ENCODE data around the gene C16orf95.
A peak's percentile ranks its signal among the peaks of the same experiment; 100 is the strongest.

The C16orf95 gene

GRCh38 chr16:87331241-87331801 lies 14.1 kb upstream of the C16orf95 start:
- no peak for DNase-seq

DNA sequence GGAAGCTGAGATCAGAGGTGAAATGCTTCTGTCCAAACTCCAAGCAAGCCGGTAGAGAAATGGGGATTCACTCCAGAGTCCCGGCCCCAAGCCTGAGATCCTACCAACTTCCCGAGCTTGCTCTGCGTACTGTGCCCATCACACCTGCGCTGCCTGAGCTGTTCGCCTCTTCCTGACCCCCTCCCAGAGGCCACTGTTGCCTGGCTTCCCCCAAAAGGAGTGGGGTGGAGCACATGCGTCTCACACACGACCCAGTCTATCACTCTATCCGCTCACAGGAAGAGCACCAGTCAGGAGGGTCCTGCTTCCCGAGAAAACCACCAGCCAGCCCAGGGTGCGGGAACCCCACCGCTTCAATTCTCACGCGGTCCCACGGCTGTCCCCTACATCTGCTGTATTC lies 13.5 kb upstream of the C16orf95 start:
- no peak for DNase-seq

DNA sequence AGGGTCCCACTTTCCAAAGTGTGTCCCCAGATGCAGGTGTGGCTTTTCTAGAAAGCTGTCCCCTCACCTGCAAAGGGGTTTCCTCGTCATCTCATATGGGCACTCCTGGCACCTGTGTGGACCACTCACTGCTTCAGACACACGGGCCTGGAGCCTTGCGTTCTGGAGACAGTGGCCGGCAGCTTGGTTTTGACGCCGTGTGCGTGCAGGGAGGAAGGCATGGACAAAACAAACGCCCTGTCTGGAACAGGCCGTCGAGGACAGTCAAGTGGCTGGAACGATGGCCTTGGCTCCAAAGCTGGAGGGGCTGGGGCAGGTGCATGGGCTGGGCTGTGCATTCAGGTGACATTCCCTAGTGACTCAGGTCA lies 13.0 kb upstream of the C16orf95 start:
- DNase-seq: no peak

DNA sequence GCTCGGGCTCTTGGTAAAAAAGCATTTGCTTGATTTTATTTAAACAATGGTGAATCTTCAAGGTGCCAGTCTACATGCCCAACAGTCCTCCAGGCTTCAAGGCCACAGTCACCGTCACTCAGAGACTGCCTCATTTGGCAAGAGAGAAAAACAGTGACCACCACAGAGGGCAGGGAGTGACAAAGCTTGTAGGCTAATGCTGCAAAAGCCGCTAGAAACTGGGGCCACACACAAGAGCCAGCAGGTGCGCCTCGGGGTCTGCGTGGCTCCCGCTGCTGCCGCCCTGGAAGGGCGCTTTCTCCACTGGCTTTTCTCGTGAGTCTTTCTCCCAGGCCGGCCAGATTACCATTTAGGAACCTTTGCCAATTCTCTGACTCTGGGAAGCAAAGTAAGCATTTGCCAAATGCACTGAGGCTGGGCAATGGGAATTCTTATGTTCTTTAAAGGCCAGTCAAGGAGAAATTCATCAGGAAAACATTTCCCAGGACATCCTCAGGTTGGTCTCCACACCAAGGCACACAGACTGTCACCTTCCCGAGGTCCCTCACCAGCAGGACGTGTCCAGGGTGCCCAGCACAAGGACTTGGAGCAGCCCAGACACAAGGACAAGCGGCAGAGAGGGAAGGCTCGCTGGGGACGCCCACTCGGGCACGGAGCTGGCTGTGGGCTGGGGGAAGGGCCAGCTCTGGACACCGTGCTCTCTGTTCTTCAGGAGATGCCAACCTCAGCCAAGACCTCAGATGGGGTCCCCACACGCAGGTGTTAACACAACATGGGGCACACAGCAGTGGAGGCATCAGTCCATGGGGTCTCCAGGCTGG lies 12.5 kb upstream of the C16orf95 start:
- DNase-seq: no peak

DNA sequence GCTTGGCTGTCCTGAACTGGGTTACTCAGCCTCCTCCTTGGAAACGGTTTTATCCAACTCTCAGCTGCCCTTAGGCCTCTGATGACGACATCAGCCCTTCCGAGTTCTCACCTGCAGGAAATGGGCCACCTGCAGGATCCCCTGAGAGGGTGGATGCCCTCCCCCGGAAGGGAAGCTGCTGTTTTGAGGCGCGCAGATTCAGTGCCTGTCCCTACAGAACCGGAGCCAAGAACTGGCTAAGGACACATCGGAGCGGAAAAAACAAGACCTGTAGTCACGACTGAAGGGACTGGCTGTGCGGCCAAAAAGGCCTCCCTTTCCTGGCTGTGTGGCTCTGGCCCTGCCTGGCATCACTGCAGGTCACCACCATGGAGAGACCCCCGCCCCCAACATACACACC lies 11.7 kb upstream of the C16orf95 start:
- no peak for DNase-seq

DNA sequence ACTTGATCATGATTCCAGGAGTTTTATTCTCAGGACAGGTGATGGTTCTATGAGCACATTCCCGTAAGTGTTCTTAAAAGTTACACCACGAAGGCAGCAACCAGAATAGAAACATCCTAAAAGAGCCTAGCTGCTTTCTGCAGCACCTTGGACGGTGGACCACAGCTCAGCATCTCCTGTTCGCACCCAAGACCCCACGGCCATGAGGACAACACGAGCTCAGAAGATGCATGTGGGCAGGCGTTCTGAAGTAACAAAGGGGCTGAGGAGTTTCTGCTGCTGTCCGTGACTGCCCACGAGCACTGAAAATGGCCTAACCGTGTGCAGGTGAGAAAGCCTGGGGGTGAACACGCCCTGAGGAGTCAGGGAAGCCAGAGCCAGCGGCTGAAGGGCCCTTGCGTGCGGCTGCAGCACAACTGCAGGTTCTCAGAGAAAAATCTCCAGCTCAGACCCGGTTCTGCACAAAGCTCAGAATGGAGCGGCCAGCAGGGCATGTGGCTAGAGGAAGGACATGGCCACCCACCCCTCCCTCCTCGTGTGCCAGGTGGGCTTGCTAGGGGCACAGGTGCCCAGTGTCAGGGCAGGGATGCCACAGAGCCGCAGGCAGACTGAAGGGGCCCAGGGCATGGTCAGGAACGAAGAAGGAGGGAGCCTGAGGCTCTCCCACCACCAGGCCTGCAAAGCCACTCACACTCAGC lies 10.8 kb upstream of the C16orf95 start:
- no peak for DNase-seq

DNA sequence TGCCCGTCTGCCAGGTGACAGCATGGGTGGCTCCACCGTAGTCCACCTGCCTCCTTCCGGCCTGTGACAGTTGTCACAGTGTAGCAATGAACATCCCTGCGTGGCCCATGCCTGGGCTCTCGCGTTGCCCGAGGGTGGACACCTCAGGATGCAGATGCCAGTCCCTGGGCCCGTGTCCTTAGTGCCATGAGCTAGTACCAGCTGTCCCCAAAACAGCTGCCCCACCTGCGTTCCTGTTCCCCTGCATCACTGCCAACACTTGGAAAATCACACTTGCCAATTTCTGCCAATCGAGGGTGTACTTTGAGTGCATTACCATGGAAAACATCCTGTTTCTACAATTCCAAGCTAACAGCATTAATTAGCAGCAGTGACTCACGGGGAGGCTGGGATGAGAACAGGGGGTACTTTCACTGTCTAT lies 9.0 kb upstream of the C16orf95 start:
- DNase-seq: no peak

DNA sequence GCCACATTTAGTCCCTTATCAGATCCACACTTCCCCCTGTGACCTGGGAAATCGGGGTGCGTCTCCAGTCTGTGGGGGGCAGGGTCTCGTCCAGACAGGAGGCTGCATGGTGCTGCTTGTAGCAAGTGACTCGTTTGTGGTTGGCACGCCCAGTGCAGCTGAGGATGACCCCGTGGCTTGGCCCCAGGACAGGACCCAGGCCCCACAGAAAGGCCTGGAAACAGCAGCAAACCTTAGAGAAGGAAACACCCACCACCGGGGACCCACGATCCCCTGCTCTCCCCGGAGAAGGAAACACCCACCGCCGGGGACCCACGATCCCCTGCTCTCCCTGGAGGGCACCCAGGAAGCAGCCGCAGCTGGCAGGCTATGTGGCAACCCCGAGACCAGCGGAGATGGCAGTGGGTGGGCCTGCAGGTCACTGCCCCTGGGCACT lies 8.2 kb upstream of the C16orf95 start:
- DNase-seq: no peak

- peak; percentile 49 for DNase-seq
These were observed 7.5 kb upstream of the C16orf95 start for GRCh38 chr16:87324411-87325275.

DNA sequence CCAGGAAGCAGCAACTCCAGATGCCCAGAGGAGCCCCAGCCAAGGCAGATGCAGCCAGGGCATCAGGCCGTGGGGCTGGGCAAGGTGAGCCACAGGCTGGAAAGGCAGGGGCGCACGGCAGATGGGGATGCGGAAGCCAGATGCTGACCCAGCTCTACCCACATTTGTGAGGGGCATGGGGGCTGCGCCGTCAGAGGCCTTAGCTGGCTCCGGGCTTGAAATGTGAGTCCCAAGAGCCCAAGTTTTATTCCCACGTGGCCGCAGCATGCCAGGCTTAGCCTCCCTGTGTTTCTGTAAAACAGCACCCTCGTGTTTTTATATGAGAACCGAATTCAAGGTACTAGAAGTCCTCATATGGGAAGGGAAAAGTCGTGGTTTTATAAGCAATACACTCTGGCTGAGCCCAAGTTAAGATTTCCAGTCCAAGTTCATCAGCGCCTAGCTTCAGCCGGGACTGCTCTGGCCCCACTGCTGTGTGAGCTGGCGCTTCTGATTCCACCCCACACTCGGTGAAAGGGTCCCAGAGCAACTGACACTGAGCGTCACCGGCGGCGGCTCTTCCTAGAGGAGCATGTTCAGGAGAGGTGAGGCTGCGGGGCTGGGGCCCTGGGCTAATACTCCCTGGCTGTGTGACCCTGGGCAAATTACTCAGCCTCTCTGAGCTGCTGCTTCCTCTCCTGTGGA lies 6.7 kb upstream of the C16orf95 start:
- DNase-seq: no peak

DNA sequence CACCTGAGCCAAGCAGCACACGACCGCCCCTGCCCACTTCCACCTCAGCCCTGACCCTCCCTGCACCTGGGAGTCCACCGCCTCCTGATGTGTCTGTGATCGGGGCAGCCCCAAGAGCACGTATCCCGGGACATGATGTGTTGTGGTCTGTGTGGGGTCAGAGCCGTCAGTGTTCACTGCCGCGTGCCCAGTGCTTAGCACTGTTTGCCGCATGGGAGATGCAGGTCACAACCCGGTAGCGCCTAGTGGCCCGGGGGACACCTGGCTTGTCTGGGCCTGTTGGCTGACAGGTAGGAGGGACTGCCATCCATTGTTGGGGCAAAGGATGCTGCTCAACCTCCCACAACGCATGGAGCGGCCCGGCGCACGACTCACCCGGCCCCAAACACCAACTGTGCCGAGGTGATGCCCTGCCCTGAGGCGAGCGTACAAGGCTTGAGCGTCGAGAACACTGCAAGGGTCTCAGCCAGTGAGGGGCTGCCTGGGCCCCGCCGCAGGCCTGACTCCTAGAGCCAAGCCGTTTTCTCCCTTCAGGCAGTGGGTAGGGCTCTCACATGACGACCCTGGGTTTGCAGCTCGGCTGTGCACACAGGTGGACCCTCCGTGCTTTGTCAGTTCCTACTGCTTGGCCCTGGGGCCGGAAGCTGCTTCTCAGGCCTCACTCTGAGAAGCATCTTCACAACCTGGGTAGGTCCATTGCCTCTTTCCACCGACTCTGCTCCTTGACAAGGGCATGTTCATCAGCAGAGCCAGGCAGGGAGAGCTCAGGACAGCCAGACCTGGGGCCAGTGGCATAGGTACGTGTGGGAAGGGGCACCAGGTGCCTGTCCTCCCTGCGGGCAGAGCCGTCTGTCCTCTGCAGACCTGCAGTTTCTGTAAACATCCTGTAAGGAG lies 5.9 kb upstream of the C16orf95 start:
- no peak for DNase-seq

DNA sequence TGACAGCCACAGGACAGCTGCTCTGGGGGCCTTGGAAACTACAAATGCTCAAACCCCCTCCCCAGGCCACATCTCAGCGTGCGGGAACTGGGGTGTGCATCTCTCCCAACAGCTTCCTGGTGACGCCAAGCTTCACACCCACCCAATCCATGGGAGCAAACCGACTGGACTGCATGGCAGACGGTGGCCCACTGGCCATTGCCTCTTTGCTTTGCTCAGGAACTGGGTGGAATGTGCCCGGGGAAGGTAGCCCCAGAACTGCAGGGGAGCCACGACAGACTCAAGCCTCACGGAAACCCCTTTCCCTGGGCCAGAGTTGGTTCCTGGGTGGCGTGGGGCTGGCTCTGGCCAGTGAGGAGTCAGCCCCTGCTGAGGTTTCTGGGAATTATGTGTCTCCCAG lies 5.2 kb upstream of the C16orf95 start:
- DNase-seq: no peak

- DNase-seq: no peak
These were observed 4.3 kb upstream of the C16orf95 start for GRCh38 chr16:87321336-87322107.

DNA sequence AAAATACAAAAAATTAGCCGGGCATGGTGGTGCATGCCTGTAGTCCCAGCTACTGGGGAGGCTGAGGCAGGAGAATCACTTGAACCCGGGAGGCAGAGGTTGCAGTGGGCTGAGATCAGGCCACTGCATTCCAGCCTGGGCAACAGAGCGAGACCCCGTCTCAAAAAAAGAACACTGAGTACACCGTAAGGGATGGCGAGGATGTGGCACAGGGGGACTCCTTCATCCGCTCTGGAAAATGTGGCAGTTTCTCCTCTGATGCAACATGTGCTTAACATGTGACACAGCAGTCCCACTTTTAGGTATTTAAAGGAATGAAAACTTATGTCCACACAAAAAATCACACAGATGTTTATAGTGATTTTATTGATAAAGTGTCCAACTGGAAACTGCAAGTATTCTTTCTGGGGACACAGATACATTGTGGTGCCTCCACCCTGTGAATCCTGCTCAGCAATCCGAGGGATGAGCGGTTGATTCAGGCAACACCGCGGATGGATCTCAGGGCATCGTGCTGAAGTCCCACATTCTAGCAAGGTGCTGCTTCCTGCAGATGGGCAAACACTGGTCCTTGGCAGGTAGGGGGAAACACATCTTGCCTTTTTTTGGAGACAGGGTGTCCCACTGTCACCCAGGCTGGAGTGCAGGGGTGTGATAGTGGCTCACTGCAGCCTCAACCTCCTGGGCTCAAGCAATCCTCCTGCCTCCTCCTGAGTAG lies 3.5 kb upstream of the C16orf95 start:
- no peak for DNase-seq

GRCh38 chr16:87319997-87320491 lies 2.9 kb upstream of the C16orf95 start:
- DNase-seq: no peak

GRCh38 chr16:87319011-87319410 lies 1.8 kb upstream of the C16orf95 start:
- peak; percentile 26 for DNase-seq

DNA sequence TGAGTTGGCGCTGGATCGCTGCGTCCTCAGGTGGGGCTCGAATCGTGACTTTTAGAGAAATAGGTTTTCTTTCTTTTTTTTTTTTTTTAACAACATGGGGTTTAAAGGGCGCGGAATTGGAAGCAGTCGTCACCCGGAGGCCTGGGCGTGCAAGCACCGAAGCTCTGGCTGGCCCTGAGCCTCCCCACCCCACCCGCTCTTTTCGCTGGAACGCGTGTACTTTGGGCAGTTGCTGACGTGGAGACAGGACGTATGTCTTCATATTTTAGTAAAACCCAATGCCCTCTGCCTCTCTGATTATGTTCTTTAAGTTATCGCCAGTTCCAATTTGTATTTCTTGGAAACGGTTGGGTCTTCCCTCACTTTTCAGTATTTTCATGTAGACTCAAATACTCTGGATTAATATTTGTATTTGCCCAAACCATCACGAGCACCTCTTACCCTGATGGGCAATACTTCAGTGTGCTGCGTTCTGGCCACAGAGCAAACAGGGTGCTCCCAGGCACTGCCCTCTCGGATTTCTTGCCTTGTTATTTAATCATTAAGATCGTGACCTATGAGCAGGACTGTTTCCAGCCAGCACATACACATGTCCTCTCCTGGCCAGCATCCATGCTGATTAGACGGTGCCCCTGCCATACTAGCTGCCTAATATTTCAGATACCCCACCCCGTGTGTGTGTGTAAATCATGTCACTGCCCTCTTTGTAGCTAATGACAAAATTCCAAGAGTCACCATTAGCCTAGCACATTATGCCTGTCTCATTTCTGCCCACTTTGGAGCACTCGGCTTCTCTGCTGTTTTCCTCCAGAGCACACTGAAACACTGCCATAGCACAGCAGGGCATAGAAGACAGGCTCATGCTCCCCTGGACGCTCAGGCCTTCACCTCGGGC lies 805 bp upstream of the C16orf95 start:
- peak; percentile 74 for DNase-seq

- DNase-seq: no peak
These were observed 706 bp downstream of the C16orf95 start for GRCh38 chr16:87316450-87316922.
